Endodermal cell (in vitro differentiated cells): ENCODE results near the gene VIPR1. TPM values are rescaled to one million over a fixed set of nuclear protein-coding genes. Genes with fewer than 3 reads are reported as not detected.

Experiments used
- DNase-seq: peaks from one replicate; pipeline ENCODE4 v3.0.0-alpha.2; 2017
- H3K27ac ChIP-seq: 2 replicates; pipeline ENCODE4 v1.5.1; 2013; ENCODE audit warnings: mild to moderate bottlenecking, low read depth, low read length, moderate library complexity
- H3K27me3 ChIP-seq: 2 replicates; pipeline ENCODE4 v1.6.1; 2013; ENCODE audit warnings: mild to moderate bottlenecking, low read length, moderate library complexity; ENCODE audit not compliant: insufficient read depth, control insufficient read depth, poor library complexity, severe bottlenecking
- H3K36me3 ChIP-seq: 2 replicates; pipeline ENCODE4 v1.7.0; 2013; ENCODE audit warnings: mild to moderate bottlenecking, low read length, moderate library complexity; ENCODE audit not compliant: control insufficient read depth, insufficient read depth
- H3K4me1 ChIP-seq: one replicate; pipeline ENCODE4 v1.7.0; 2013; ENCODE audit warnings: low read length; ENCODE audit not compliant: control insufficient read depth, insufficient read depth
- H3K4me3 ChIP-seq: 2 replicates; pipeline ENCODE4 v1.5.1; 2013; ENCODE audit warnings: mild to moderate bottlenecking, low read length, moderate library complexity
- H3K9ac ChIP-seq: 2 replicates; pipeline ENCODE4 v1.6.1; 2013; ENCODE audit warnings: mild to moderate bottlenecking, low read length, moderate library complexity; ENCODE audit not compliant: poor library complexity, severe bottlenecking; ENCODE audit errors: extremely low read depth
- H3K9me3 ChIP-seq: 2 replicates; pipeline ENCODE4 v1.6.1; 2013; ENCODE audit warnings: mild to moderate bottlenecking, low read length, moderate library complexity; ENCODE audit not compliant: control insufficient read depth
- H3K27ac Mint-ChIP-seq: 2 replicates; pipeline ENCODE4 v1.8.0; 2020; ENCODE audit warnings: mixed read lengths
- H3K27me3 Mint-ChIP-seq: 2 replicates; pipeline ENCODE4 v1.8.0; 2021; ENCODE audit warnings: mild to moderate bottlenecking, mixed read lengths; ENCODE audit not compliant: insufficient read depth
- H3K36me3 Mint-ChIP-seq: 2 replicates; pipeline ENCODE4 v1.8.0; 2020; ENCODE audit warnings: low read depth, mixed read lengths
- H3K4me1 Mint-ChIP-seq: 2 replicates; pipeline ENCODE4 v1.8.0; 2020; ENCODE audit warnings: mixed read lengths
- H3K4me3 Mint-ChIP-seq: 2 replicates; pipeline ENCODE4 v1.8.0; 2020; ENCODE audit warnings: mild to moderate bottlenecking, moderate library complexity, mixed read lengths
- H3K9me3 Mint-ChIP-seq: 2 replicates; pipeline ENCODE4 v1.8.0; 2020; ENCODE audit warnings: mild to moderate bottlenecking, mixed read lengths
- CTCF ChIP-seq: fragments of 200-600 bp; sonication (generic); conservative IDR thresholded peaks from 2 replicates; pipeline ENCODE4 v1.5.0; 2021; ENCODE audit warnings: antibody characterized with exemption, mild to moderate bottlenecking
- WGBS, 2 experiments: methylation state at CpG; one replicate each; pipeline versions ENCODE4 v1.1.5 to v1.1.7; 2013; ENCODE audit warnings: missing lambda C conversion rate in 2 of 2, mixed read lengths in 1 of 2; ENCODE audit not compliant: insufficient coverage in 1 of 2, insufficient read length in 1 of 2; 5-methylcytosine and 5-hydroxymethylcytosine counted together
- total RNA-seq, 2 donors: library from RNA; stranded (reverse); fragmentation: NEBNext Ultra II Directional in 1 of 2; extraction: Animal tissue kit (Norgen Biotek cat#: 25700) in 1 of 2; gene quantifications; 2 replicates in 1 of 2; 3 replicates in 1 of 2; pipeline ENCODE4 v1.2.1, GENCODE V29; 2021

The VIPR1 gene
- total RNA-seq, 2 donors from 2014 or later, result 12.9 to 14.7 TPM

GRCh38 chr3:42532229-42532628 is 29.8 kb downstream of the VIPR1 start:
- H3K36me3 Mint-ChIP-seq, result peaks cover 4% of the 10 kb centered on the region
- no peaks in the 10 kb centered on the region for H3K27me3 ChIP-seq
- no peaks in the 10 kb centered on the region for H3K27me3 Mint-ChIP-seq
- no peaks in the 10 kb centered on the region for H3K9me3 Mint-ChIP-seq
- no peak overlapping the region for H3K27ac ChIP-seq
- H3K4me1 ChIP-seq, result no peaks in the 10 kb centered on the region
- no peaks in the 10 kb centered on the region for H3K36me3 ChIP-seq
- H3K4me3 ChIP-seq, result no peak overlapping the region
- no peak overlapping the region for H3K27ac Mint-ChIP-seq
- H3K4me3 Mint-ChIP-seq, result no peak overlapping the region
- no peak overlapping the region for H3K9ac ChIP-seq
- 92 to 95% methylated on average over 4 of the region's 4 CpGs for WGBS, 2 experiments
- DNase-seq, result no peak
- H3K4me1 Mint-ChIP-seq, result peaks cover 6% of the 10 kb centered on the region
- H3K9me3 ChIP-seq, result no peaks in the 10 kb centered on the region
- no peak for TF ChIP-seq CTCF

- Histone ChIP-seq H3K9me3 (no peaks in the 10 kb centered on the region), H3K9ac (no peak overlapping the region), H3K27ac (no peak overlapping the region), H3K27me3 (no peaks in the 10 kb centered on the region), H3K4me3 (no peak overlapping the region), H3K4me1 (no peaks in the 10 kb centered on the region), H3K36me3 (no peaks in the 10 kb centered on the region)
- Mint-ChIP-seq H3K27ac (no peak overlapping the region), H3K4me1 (peaks cover 6% of the 10 kb centered on the region), H3K36me3 (peaks cover 4% of the 10 kb centered on the region), H3K27me3 (peaks cover 5% of the 10 kb centered on the region), H3K4me3 (no peak overlapping the region), H3K9me3 (no peaks in the 10 kb centered on the region)
- WGBS, 2 experiments, result 73 to 86% methylated on average over 3 to 7 of the region's 7 CpGs
- no peak for TF ChIP-seq CTCF
- peak; percentile 73 for DNase-seq
Observed at GRCh38 chr3:42533161-42533897, 30.9 kb downstream of the VIPR1 start.

GRCh38 chr3:42535981-42536784 is 33.7 kb downstream of the VIPR1 start:
- WGBS, 2 experiments, result 82 to 90% methylated on average over 16 to 35 of the region's 35 CpGs
- Histone ChIP-seq H3K9ac (no peak overlapping the region), H3K27me3 (no peaks in the 10 kb centered on the region), H3K36me3 (no peaks in the 10 kb centered on the region), H3K4me3 (no peak overlapping the region), H3K4me1 (no peaks in the 10 kb centered on the region), H3K9me3 (no peaks in the 10 kb centered on the region), H3K27ac (no peak overlapping the region)
- TF ChIP-seq CTCF, result peak; percentile 82
- Mint-ChIP-seq H3K36me3 (peaks cover 4% of the 10 kb centered on the region), H3K4me1 (peaks cover 8% of the 10 kb centered on the region), H3K27me3 (peaks cover 5% of the 10 kb centered on the region), H3K4me3 (no peak overlapping the region), H3K27ac (no peak overlapping the region), H3K9me3 (no peaks in the 10 kb centered on the region)
- peak; percentile 90 for DNase-seq
